ENCODE measurements around the gene IGFBPL1. TPM values are rescaled to one million over a fixed set of nuclear protein-coding genes. Genes with fewer than 3 reads are reported as not detected.
A peak's percentile ranks its signal among the peaks of the same experiment; 100 is the strongest.

Gene IGFBPL1
- total and polyA plus RNA-seq, 2 of the 13 experiments (the other 11 are each of a cell fraction or from before 2014, with no cell fraction given) = 0.24 TPM; not detected in 1

GRCh38 chr9:38359297-38359653, 65.0 kb downstream of the IGFBPL1 start (continued):
- TF ChIP-seq, protein P1, sequence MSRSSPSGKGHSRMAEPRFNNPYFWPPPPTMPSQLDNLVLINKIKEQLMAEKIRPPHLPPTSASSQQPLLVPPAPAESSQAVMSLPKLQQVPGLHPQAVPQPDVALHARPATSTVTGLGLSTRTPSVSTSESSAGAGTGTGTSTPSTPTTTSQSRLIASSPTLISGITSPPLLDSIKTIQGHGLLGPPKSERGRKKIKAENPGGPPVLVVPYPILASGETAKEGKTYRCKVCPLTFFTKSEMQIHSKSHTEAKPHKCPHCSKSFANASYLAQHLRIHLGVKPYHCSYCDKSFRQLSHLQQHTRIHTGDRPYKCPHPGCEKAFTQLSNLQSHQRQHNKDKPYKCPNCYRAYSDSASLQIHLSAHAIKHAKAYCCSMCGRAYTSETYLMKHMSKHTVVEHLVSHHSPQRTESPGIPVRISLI (CRISPR knock-in tag; IDR thresholded peaks at IDR 0.05; ENCODE audit: borderline replicate concordance) = peak; percentile 98
- TF ChIP-seq ZNF609 (CRISPR knock-in tag; IDR thresholded peaks at IDR 0.05; ENCODE audit: borderline replicate concordance) (no peak), ZNF143 (CRISPR knock-in tag; IDR thresholded peaks at IDR 0.05) (no peak), HIVEP1 (CRISPR knock-in tag; IDR thresholded peaks at IDR 0.05) (no peak), KIAA2018 (CRISPR knock-in tag; IDR thresholded peaks at IDR 0.05; ENCODE audit: borderline replicate concordance) (no peak), GATAD2A (CRISPR knock-in tag; IDR thresholded peaks at IDR 0.05) (peak; percentile 37; the same call in 1 of the 2 replicates), TEAD2 (CRISPR knock-in tag; IDR thresholded peaks at IDR 0.05) (no peak), SOX6 (IDR thresholded peaks at IDR 0.05) (no peak), SOX6 (CRISPR knock-in tag; IDR thresholded peaks at IDR 0.05) (peak; percentile 25; the same call in 1 of the 2 replicates), IRF9 (CRISPR knock-in tag; IDR thresholded peaks at IDR 0.05; ENCODE audit: borderline replicate concordance) (no peak), HDAC2 (CRISPR knock-in tag; IDR thresholded peaks at IDR 0.05) (0 out of 2 replicates have a peak, but pooled peaks have one; percentile 49), KLF11 (CRISPR knock-in tag; IDR thresholded peaks at IDR 0.05) (no peak), AGO1 (IDR thresholded peaks at IDR 0.05; ENCODE audit: low read depth, low read length, poor library complexity, severe bottlenecking) (no peak), RORA (CRISPR knock-in tag; IDR thresholded peaks at IDR 0.05) (no peak)

Measured in HepG2 (cell line).